Measurements from ENCODE around the gene FNIP1. TPM values are rescaled to one million over a fixed set of nuclear protein-coding genes. Genes with fewer than 3 reads are reported as not detected.
"Not testable (repeated sequence)": the region's sequence is repeated elsewhere in the genome, so short reads cannot be mapped to it uniquely, and the experiment has no call there.

FNIP1 gene
- total RNA-seq, 4 donors from 2014 or later = 50.2 to 64.1 (median 52.1) TPM

- no peak for ATAC-seq (ENCODE audit: low FRiP score)
- DNase-seq (ENCODE audit: low spot score) = no peak
- TF ChIP-seq CTCF (IDR thresholded peaks at IDR 0.05) = no peak
Measured at GRCh38 chr5:131684595-131684994, 112.2 kb downstream of the FNIP1 start.

- TF ChIP-seq CTCF (IDR thresholded peaks at IDR 0.05) = no peak
- DNase-seq (ENCODE audit: low spot score) = no peak
- no peak for ATAC-seq (ENCODE audit: low FRiP score)
Measured at GRCh38 chr5:131684051-131684450, 112.8 kb downstream of the FNIP1 start.

GRCh38 chr5:131682826-131683225 is 114.0 kb downstream of the FNIP1 start:
- no peak for DNase-seq (ENCODE audit: low spot score)
- no peak for TF ChIP-seq CTCF (IDR thresholded peaks at IDR 0.05)
- no peak for ATAC-seq (ENCODE audit: low FRiP score)

- ATAC-seq (ENCODE audit: low FRiP score) (no peak), DNase-seq (ENCODE audit: low spot score) (no peak)
- TF ChIP-seq CTCF (IDR thresholded peaks at IDR 0.05) = no peak
Measured at GRCh38 chr5:131682175-131682574, 114.6 kb downstream of the FNIP1 start.

GRCh38 chr5:131679911-131680310 is 116.9 kb downstream of the FNIP1 start:
- no peak for ATAC-seq (ENCODE audit: low FRiP score)
- DNase-seq (ENCODE audit: low spot score) = no peak
- no peak for TF ChIP-seq CTCF (IDR thresholded peaks at IDR 0.05)

- not testable (repeated sequence) for ATAC-seq (ENCODE audit: low FRiP score); DNase-seq (ENCODE audit: low spot score)
Measured at GRCh38 chr5:131678273-131678672, 118.5 kb downstream of the FNIP1 start.

- ATAC-seq (ENCODE audit: low FRiP score) (no peak), DNase-seq (ENCODE audit: low spot score) (no peak)
- TF ChIP-seq CTCF (IDR thresholded peaks at IDR 0.05) = no peak
Measured at GRCh38 chr5:131677115-131677514, 119.7 kb downstream of the FNIP1 start.

GRCh38 chr5:131672776-131673175 is 124.0 kb downstream of the FNIP1 start:
- no peak for TF ChIP-seq CTCF (IDR thresholded peaks at IDR 0.05)
- ATAC-seq (ENCODE audit: low FRiP score) (no peak), DNase-seq (ENCODE audit: low spot score) (no peak)

Measured in omental fat pad (tissue), 4 donors.